Type B pancreatic cell (in vitro differentiated cells): Measurements from ENCODE around the gene ATXN8OS. TPM values are rescaled to one million over a fixed set of nuclear protein-coding genes. Genes with fewer than 3 reads are reported as not detected.
"Not testable (repeated sequence)": the region's sequence is repeated elsewhere in the genome, so short reads cannot be mapped to it uniquely, and the experiment has no call there.

Experiments
- DNase-seq: peaks from one replicate; pipeline ENCODE4 v3.0.0; 2021; ENCODE audit warnings: mixed read lengths; ENCODE audit not compliant: unreplicated experiment; ENCODE audit errors: extremely low spot score
- H3K27ac Mint-ChIP-seq: 2 replicates; pipeline ENCODE4 v1.8.0; 2021; ENCODE audit warnings: mild to moderate bottlenecking, mixed read lengths
- H3K27me3 Mint-ChIP-seq: 2 replicates; pipeline ENCODE4 v1.8.0; 2021; ENCODE audit warnings: mixed read lengths
- H3K36me3 Mint-ChIP-seq: 2 replicates; pipeline ENCODE4 v1.8.0; 2021; ENCODE audit warnings: mixed read lengths
- H3K4me1 Mint-ChIP-seq: one replicate; pipeline ENCODE4 v1.8.0; 2021; ENCODE audit warnings: mixed read lengths; ENCODE audit not compliant: unreplicated experiment
- H3K4me3 Mint-ChIP-seq: 2 replicates; pipeline ENCODE4 v1.8.0; 2021; ENCODE audit warnings: mild to moderate bottlenecking, mixed read lengths
- H3K9me3 Mint-ChIP-seq: 2 replicates; pipeline ENCODE4 v1.8.0; 2021; ENCODE audit warnings: mixed read lengths
- total RNA-seq: library from RNA; stranded (reverse); gene quantifications from 2 replicates; pipeline ENCODE4 v1.2.1, GENCODE V29; 2021; ENCODE audit warnings: low replicate concordance
- TF ChIP-seq, protein P1 (sequence below): fragments of 200-600 bp; sonication (generic); conservative IDR thresholded peaks from 2 replicates; pipeline ENCODE4 v1.5.0; 2021; ENCODE audit warnings: antibody characterized with exemption, mild to moderate bottlenecking

The ATXN8OS gene
- total RNA-seq, 1 donor from 2014 or later, result not detected

DNA sequence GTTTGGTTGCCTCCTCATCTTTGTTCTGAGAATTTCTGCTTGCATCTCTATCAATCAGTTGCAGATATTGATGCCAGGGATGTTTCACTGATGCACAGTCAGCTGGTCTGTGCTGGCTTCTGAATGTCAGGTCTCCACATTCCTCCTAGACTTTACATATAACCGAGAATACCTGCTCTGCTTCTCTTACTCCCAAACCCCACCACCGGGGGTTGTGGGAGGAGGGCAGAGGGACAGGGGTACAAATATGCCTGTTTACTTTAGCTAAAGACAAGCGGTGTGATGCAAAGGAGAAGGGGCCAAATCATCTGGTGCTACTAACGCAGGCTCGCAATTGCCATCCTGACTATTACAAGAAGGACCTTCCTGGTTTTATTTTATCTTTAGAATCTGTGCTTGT is 18.1 kb downstream of the ATXN8OS start:
- DNase-seq, result no peak
- no peaks in the 10 kb centered on the region for H3K9me3 Mint-ChIP-seq
- H3K27ac Mint-ChIP-seq, result no peak overlapping the region
- no peaks in the 10 kb centered on the region for H3K4me1 Mint-ChIP-seq
- H3K4me3 Mint-ChIP-seq, result no peak overlapping the region
- TF ChIP-seq, protein P1, sequence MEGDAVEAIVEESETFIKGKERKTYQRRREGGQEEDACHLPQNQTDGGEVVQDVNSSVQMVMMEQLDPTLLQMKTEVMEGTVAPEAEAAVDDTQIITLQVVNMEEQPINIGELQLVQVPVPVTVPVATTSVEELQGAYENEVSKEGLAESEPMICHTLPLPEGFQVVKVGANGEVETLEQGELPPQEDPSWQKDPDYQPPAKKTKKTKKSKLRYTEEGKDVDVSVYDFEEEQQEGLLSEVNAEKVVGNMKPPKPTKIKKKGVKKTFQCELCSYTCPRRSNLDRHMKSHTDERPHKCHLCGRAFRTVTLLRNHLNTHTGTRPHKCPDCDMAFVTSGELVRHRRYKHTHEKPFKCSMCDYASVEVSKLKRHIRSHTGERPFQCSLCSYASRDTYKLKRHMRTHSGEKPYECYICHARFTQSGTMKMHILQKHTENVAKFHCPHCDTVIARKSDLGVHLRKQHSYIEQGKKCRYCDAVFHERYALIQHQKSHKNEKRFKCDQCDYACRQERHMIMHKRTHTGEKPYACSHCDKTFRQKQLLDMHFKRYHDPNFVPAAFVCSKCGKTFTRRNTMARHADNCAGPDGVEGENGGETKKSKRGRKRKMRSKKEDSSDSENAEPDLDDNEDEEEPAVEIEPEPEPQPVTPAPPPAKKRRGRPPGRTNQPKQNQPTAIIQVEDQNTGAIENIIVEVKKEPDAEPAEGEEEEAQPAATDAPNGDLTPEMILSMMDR, result no peak
- no peaks in the 10 kb centered on the region for H3K27me3 Mint-ChIP-seq
- H3K36me3 Mint-ChIP-seq, result no peaks in the 10 kb centered on the region

DNA sequence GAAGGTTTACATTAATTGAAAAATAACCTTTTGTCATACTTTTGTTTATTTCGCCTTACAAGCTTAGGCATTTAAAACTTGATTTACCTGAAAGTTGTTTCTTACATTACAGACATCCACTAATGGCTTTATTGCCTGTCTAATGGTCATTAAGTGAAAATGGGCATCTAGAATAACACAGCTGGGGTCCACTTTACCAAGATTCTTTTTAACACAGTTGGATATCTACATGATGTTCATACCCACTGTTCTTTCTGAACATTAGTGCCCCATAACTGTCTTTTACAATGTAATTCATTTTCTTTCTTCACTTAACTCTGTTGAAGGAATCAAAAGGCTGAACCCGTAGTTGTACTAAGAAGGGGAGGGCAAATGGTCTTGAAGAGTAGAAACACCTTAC is 20.5 kb downstream of the ATXN8OS start:
- Mint-ChIP-seq H3K27me3 (no peaks in the 10 kb centered on the region), H3K4me3 (no peak overlapping the region), H3K4me1 (no peaks in the 10 kb centered on the region), H3K9me3 (no peaks in the 10 kb centered on the region), H3K27ac (no peak overlapping the region), H3K36me3 (no peaks in the 10 kb centered on the region)
- DNase-seq, result no peak
- TF ChIP-seq, protein P1, result no peak

DNA sequence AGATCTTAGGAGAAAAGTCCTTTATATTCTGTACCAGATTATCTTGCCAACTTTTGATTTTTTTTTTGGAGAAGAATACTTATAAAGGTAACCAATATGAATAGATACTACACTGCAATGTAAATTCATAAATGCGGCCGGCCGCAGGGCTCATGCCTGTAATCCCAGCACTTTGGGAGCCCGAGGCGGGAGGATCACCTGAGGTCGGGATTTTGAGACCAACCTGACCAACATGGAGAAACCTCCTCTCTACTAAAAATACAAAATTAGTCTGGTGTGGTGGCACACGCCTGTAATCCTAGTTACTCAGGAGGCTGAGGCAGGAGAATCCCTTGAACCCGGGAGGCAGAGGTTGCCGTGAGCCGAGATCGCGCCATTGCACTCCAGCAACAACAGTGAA is 35.0 kb downstream of the ATXN8OS start:
- not testable (repeated sequence) for H3K4me1 Mint-ChIP-seq

DNA sequence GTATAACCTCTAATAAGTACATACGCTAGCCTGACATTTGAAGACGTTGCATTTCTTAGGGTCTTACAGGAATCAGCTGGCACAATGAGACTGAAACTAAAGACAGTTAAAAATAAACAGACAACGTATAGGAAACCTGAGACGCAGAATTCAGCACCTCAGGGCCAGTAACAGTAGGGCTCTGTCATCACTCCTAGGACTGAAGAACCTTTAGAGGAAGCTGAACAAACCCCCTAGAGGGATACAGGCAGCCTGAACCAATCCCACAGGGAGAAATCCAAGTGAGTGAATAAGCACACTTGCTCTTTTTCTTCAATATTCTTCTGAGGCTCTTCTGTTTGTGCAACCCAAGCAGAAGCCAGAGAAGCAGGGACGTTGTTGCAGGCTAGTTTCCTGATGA is 54.5 kb downstream of the ATXN8OS start:
- TF ChIP-seq, protein P1, result no peak
- DNase-seq, result no peak
- Mint-ChIP-seq H3K27ac (no peak overlapping the region), H3K36me3 (no peaks in the 10 kb centered on the region), H3K4me1 (peaks cover 8% of the 10 kb centered on the region), H3K9me3 (no peaks in the 10 kb centered on the region), H3K4me3 (no peak overlapping the region), H3K27me3 (no peaks in the 10 kb centered on the region)

More for the DNA sequence above, 35.0 kb downstream of the ATXN8OS start:
- not testable (repeated sequence) for H3K27me3 Mint-ChIP-seq, H3K9me3 Mint-ChIP-seq, H3K27ac Mint-ChIP-seq, H3K4me3 Mint-ChIP-seq, H3K36me3 Mint-ChIP-seq, DNase-seq

DNA sequence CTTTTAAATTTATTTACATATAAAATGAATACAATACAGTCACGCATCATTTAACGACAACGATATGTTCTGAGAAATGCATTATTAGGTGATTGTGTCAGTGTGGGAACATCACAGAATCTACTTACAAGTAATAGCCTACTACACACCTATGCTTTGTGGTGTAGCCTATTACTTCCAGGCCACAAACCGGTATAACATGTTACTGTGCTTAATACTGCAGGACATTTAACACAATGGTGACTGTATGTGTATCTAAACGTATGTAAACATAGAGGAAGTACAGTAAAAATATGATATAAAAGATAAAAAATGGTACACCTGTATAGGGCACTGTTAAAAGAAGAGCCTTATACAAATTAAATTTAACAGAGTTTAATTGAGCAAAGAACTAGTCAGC is 63.1 kb downstream of the ATXN8OS start:
- Mint-ChIP-seq H3K4me3 (no peak overlapping the region), H3K9me3 (no peaks in the 10 kb centered on the region), H3K4me1 (no peaks in the 10 kb centered on the region), H3K36me3 (no peaks in the 10 kb centered on the region), H3K27me3 (no peaks in the 10 kb centered on the region), H3K27ac (no peak overlapping the region)
- no peak for DNase-seq
- TF ChIP-seq, protein P1, result no peak

DNA sequence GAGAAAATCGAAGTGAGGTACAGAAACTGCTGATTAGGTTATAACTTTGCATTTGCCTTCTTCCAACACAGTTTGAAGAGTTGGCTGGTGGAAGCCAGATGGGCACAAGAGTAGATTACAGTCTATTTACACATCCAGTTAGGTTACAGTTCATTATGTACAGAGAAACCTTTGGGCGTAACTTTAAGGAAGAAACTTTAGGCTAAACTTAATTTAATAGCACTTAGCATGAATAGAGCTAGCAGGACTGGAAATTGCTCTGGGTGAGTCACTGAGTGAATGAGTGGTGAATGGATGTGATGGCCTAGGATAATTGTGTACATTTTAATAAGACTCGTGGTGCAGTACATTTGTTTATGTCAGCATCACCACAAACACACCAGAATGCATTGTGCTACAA is 63.5 kb downstream of the ATXN8OS start:
- Mint-ChIP-seq H3K4me3 (no peak overlapping the region), H3K27ac (no peak overlapping the region), H3K27me3 (no peaks in the 10 kb centered on the region), H3K4me1 (no peaks in the 10 kb centered on the region), H3K36me3 (no peaks in the 10 kb centered on the region), H3K9me3 (no peaks in the 10 kb centered on the region)
- TF ChIP-seq, protein P1, result no peak
- no peak for DNase-seq
